ENCODE results near the gene LTBP3. TPM values are rescaled to one million over a fixed set of nuclear protein-coding genes. Genes with fewer than 3 reads are reported as not detected.

The LTBP3 gene
- total and polyA plus RNA-seq, 2 of the 13 experiments (the other 11 are each of a cell fraction or from before 2014, with no cell fraction given), result 12.2 to 68.1 TPM

GRCh38 chr11:65558930-65559509 lies 861 bp upstream of the LTBP3 start (continued):
- no peak for TF ChIP-seq ZNF232 (CRISPR knock-in tag; IDR thresholded peaks at IDR 0.05; ENCODE audit: borderline replicate concordance)
- no peak for TF ChIP-seq ZNF512 (CRISPR knock-in tag; IDR thresholded peaks at IDR 0.05)
- TF ChIP-seq ZXDC (CRISPR knock-in tag; IDR thresholded peaks at IDR 0.05), result 0 out of 2 replicates have a peak, but pooled peaks have one; percentile 44
- TF ChIP-seq ATF7-NPFF (CRISPR knock-in tag; IDR thresholded peaks at IDR 0.05; ENCODE audit: low read depth), result no peak
- no peak for TF ChIP-seq U2AF2 (IDR thresholded peaks at IDR 0.05; ENCODE audit: low read depth, low read length)
- no peak for TF ChIP-seq HBP1 (CRISPR knock-in tag; IDR thresholded peaks at IDR 0.05; ENCODE audit: low read depth)
- no peak for TF ChIP-seq ARHGAP35 (CRISPR knock-in tag; IDR thresholded peaks at IDR 0.05; ENCODE audit: borderline replicate concordance)
- TF ChIP-seq HMGA1 (CRISPR knock-in tag; conservative IDR thresholded peaks at IDR 0.05), result no peak
- TF ChIP-seq FOXA1 (IDR thresholded peaks at IDR 0.05), result no peak
- no peak for TF ChIP-seq FOXA1 (CRISPR knock-in tag; IDR thresholded peaks at IDR 0.05)
- TF ChIP-seq ATF7 (IDR thresholded peaks at IDR 0.05), result no peak
- no peak for TF ChIP-seq ATF7 (CRISPR knock-in tag; IDR thresholded peaks at IDR 0.05)
- no peak for TF ChIP-seq ZBTB14 (CRISPR knock-in tag; IDR thresholded peaks at IDR 0.05)
- TF ChIP-seq, protein P1, sequence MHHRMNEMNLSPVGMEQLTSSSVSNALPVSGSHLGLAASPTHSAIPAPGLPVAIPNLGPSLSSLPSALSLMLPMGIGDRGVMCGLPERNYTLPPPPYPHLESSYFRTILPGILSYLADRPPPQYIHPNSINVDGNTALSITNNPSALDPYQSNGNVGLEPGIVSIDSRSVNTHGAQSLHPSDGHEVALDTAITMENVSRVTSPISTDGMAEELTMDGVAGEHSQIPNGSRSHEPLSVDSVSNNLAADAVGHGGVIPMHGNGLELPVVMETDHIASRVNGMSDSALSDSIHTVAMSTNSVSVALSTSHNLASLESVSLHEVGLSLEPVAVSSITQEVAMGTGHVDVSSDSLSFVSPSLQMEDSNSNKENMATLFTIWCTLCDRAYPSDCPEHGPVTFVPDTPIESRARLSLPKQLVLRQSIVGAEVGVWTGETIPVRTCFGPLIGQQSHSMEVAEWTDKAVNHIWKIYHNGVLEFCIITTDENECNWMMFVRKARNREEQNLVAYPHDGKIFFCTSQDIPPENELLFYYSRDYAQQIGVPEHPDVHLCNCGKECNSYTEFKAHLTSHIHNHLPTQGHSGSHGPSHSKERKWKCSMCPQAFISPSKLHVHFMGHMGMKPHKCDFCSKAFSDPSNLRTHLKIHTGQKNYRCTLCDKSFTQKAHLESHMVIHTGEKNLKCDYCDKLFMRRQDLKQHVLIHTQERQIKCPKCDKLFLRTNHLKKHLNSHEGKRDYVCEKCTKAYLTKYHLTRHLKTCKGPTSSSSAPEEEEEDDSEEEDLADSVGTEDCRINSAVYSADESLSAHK (CRISPR knock-in tag; IDR thresholded peaks at IDR 0.05; ENCODE audit: borderline replicate concordance), result no peak
- no peak for TF ChIP-seq TFDP1 (CRISPR knock-in tag; IDR thresholded peaks at IDR 0.05; ENCODE audit: borderline replicate concordance)
- TF ChIP-seq E2F1 (CRISPR knock-in tag; IDR thresholded peaks at IDR 0.05), result no peak
